Epithelial cell of esophagus (primary cell): ENCODE measurements around the gene SLC11A1.

Experiments used
- DNase-seq: peaks from one replicate; pipeline ENCODE4 v3.0.0; 2010; ENCODE audit warnings: low read depth
- H3K4me3 ChIP-seq: 2 replicates; pipeline ENCODE4 v1.5.1; 2011; ENCODE audit warnings: mild to moderate bottlenecking, low read length, control low read depth
- CTCF ChIP-seq: IDR thresholded peaks from 2 replicates; pipeline ENCODE4 v1.5.1; 2011; ENCODE audit warnings: low read depth, mild to moderate bottlenecking, low read length, control low read depth, inconsistent platforms; ENCODE audit not compliant: insufficient read depth; ENCODE audit errors: missing control alignments

The SLC11A1 gene

GRCh38 chr2:218418717-218419458 lies 36.8 kb downstream of the SLC11A1 start, which contains the start of gene VIL1:
VIL1 (plus strand) TSS chr2:218419123; CDS start chr2:218423779, 4,656 bp downstream.
- no peak within 1 kb of the TSS for H3K4me3 ChIP-seq
- TF ChIP-seq CTCF: no peak
- DNase-seq: no peak

GRCh38 chr2:218419630-218420216 lies 37.6 kb downstream of the SLC11A1 start:
- TF ChIP-seq CTCF: no peak
- no peak for DNase-seq
- H3K4me3 ChIP-seq: no peak overlapping the region

GRCh38 chr2:218421027-218421426 lies 39.0 kb downstream of the SLC11A1 start:
- no peak for TF ChIP-seq CTCF
- DNase-seq: no peak
- no peak overlapping the region for H3K4me3 ChIP-seq

- H3K4me3 ChIP-seq: no peak overlapping the region
- no peak for TF ChIP-seq CTCF
- no peak for DNase-seq
Measured at GRCh38 chr2:218422403-218423086, 40.5 kb downstream of the SLC11A1 start.

- TF ChIP-seq CTCF: no peak
- no peak for DNase-seq
- no peak overlapping the region for H3K4me3 ChIP-seq
Measured at GRCh38 chr2:218423584-218423983, 41.5 kb downstream of the SLC11A1 start.

GRCh38 chr2:218425531-218425930 lies 43.5 kb downstream of the SLC11A1 start:
- DNase-seq: no peak
- no peak for TF ChIP-seq CTCF
- H3K4me3 ChIP-seq: no peak overlapping the region
